Loucy (cell line): Measurements from ENCODE around the gene HOTAIR.

Experiments
- EZH2phosphoT487 ChIP-seq: fragments of 200-600 bp; IDR thresholded peaks from 2 replicates; pipeline ENCODE4 v1.6.1; 2018; ENCODE audit warnings: antibody characterized with exemption, mild to moderate bottlenecking, moderate library complexity, borderline replicate concordance
- TF ChIP-seq, protein P1 (sequence below): fragments of 200-600 bp; sonication (generic); conservative IDR thresholded peaks from 2 replicates; pipeline ENCODE4 v1.5.1; 2014; ENCODE audit warnings: mild to moderate bottlenecking, antibody characterized with exemption, low read length

DNA sequence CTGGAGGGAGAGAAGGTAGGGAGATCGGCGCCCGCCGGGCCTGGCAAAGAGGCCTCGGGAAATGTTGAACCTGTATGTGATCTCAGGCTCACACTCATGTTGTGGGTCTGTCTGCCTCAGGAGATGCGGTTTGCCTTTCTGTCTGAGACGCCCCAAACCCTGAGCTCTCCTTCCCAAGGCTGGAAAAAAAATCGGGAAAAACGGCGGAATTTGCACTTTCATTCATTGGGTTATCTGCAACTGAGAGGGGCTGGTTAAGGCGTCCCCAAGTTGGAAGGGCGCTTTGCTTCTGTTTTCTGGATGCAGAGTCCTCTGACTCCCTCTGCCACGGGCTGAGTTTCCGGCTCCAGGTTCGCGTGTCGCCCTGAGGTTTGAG, 20.2 kb upstream of the HOTAIR start:
- TF ChIP-seq, protein P1, sequence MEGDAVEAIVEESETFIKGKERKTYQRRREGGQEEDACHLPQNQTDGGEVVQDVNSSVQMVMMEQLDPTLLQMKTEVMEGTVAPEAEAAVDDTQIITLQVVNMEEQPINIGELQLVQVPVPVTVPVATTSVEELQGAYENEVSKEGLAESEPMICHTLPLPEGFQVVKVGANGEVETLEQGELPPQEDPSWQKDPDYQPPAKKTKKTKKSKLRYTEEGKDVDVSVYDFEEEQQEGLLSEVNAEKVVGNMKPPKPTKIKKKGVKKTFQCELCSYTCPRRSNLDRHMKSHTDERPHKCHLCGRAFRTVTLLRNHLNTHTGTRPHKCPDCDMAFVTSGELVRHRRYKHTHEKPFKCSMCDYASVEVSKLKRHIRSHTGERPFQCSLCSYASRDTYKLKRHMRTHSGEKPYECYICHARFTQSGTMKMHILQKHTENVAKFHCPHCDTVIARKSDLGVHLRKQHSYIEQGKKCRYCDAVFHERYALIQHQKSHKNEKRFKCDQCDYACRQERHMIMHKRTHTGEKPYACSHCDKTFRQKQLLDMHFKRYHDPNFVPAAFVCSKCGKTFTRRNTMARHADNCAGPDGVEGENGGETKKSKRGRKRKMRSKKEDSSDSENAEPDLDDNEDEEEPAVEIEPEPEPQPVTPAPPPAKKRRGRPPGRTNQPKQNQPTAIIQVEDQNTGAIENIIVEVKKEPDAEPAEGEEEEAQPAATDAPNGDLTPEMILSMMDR, result no peak
- TF ChIP-seq EZH2phosphoT487, result no peak
